OCI-LY1 (cell line): ENCODE results near the gene HDAC9.
A peak's percentile ranks its signal among the peaks of the same experiment; 100 is the strongest.

Experiments
- H2AFZ ChIP-seq: fragments of 200-600 bp; sonication (generic), shearing (Covaris generic); 2 replicates; pipeline ENCODE4 v1.6.0; 2014; ENCODE audit warnings: antibody characterized with exemption, mild to moderate bottlenecking, low read length
- H3F3A ChIP-seq: fragments of 200-600 bp; sonication (generic), shearing (Covaris generic); 2 replicates; pipeline ENCODE4 v1.6.0; 2014; ENCODE audit warnings: mild to moderate bottlenecking, antibody characterized with exemption, low read length, moderate library complexity; ENCODE audit not compliant: insufficient read depth
- H3K27ac ChIP-seq: fragments of 200-600 bp; sonication (generic); 2 replicates; pipeline ENCODE4 v1.5.1; 2014; ENCODE audit warnings: low read length, mixed run types, mild to moderate bottlenecking, low read depth; ENCODE audit not compliant: poor library complexity, severe bottlenecking
- H3K27me3 ChIP-seq: fragments of 200-600 bp; sonication (generic); 2 replicates; pipeline ENCODE4 v1.6.0; 2014; ENCODE audit warnings: antibody characterized with exemption, mild to moderate bottlenecking, low read length, moderate library complexity; ENCODE audit not compliant: insufficient read depth
- H3K36me3 ChIP-seq: fragments of 200-600 bp; sonication (generic); 2 replicates; pipeline ENCODE4 v1.6.1; 2014; ENCODE audit warnings: mild to moderate bottlenecking, antibody characterized with exemption, low read length, moderate library complexity, mixed read lengths; ENCODE audit not compliant: insufficient read depth
- H3K4me1 ChIP-seq: fragments of 200-600 bp; sonication (generic); 2 replicates; pipeline ENCODE4 v1.5.1; 2014; ENCODE audit warnings: mild to moderate bottlenecking, low read length, moderate library complexity; ENCODE audit not compliant: insufficient read depth, severe bottlenecking
- H3K4me2 ChIP-seq: fragments of 200-600 bp; sonication (generic), shearing (Covaris generic); 2 replicates; pipeline ENCODE4 v1.6.1; 2014; ENCODE audit warnings: low read length
- H3K4me3 ChIP-seq: fragments of 200-600 bp; sonication (generic); 2 replicates; pipeline ENCODE4 v1.5.1; 2014; ENCODE audit warnings: low read length, low read depth, mild to moderate bottlenecking, mixed read lengths; ENCODE audit not compliant: poor library complexity, severe bottlenecking
- H3K79me2 ChIP-seq: fragments of 200-600 bp; shearing (Covaris generic); 2 replicates; pipeline ENCODE4 v1.6.1; 2016; ENCODE audit warnings: mixed run types, low read length, mixed read lengths; ENCODE audit not compliant: insufficient read depth
- H3K9ac ChIP-seq: fragments of 200-600 bp; sonication (generic), shearing (Covaris generic); 2 replicates; pipeline ENCODE4 v1.6.1; 2014; ENCODE audit warnings: mild to moderate bottlenecking, low read length, mixed read lengths
- H3K9me2 ChIP-seq: fragments of 200-600 bp; sonication (generic), shearing (Covaris generic); 2 replicates; pipeline ENCODE4 v1.6.1; 2014; ENCODE audit warnings: low read depth, mild to moderate bottlenecking, low read length, mixed read lengths
- H3K9me3 ChIP-seq: fragments of 200-600 bp; shearing (Covaris generic); 2 replicates; pipeline ENCODE4 v1.6.1; 2014; ENCODE audit warnings: low read length, mixed read lengths
- H4K20me1 ChIP-seq: fragments of 200-600 bp; sonication (generic), shearing (Covaris generic); 2 replicates; pipeline ENCODE4 v1.6.0; 2016; ENCODE audit warnings: mild to moderate bottlenecking, low read length; ENCODE audit not compliant: insufficient read depth
- CTCF ChIP-seq: fragments of 200-600 bp; sonication (generic), shearing (Covaris generic); IDR thresholded peaks from 2 replicates; pipeline ENCODE4 v1.5.1; 2017; ENCODE audit warnings: mild to moderate bottlenecking, antibody characterized with exemption, low read length, moderate library complexity, mixed read lengths
- EZH2 ChIP-seq: fragments of 200-600 bp; sonication (generic), shearing (Covaris generic); IDR thresholded peaks from 2 replicates; pipeline ENCODE4 v1.8.0; 2017; ENCODE audit warnings: borderline replicate concordance, mixed run types, mild to moderate bottlenecking, antibody characterized with exemption, low read length, moderate library complexity, mixed read lengths

Gene HDAC9

GRCh38 chr7:18532813-18533212 is 37.3 kb downstream of the HDAC9 start:
- Histone ChIP-seq H3K79me2 (peaks cover 36% of the 10 kb centered on the region; the same call in 1 of the 2 replicates), H3K4me3 (peak overlapping the region; percentile 26), H3K36me3 (no peaks in the 10 kb centered on the region), H4K20me1 (no peaks in the 10 kb centered on the region), H3K4me2 (peak overlapping the region; percentile 62), H3K9ac (peak overlapping the region; percentile 32), H3K27me3 (no peaks in the 10 kb centered on the region), H2AFZ (peak overlapping the region; percentile 5; the same call in 1 of the 2 replicates), H3K27ac (peak overlapping the region; percentile 65), H3K9me2 (no peaks in the 10 kb centered on the region), H3F3A (no peaks in the 10 kb centered on the region; the same call in 1 of the 2 replicates), H3K4me1 (peaks cover 96% of the 10 kb centered on the region), H3K9me3 (no peaks in the 10 kb centered on the region)
- TF ChIP-seq EZH2 (no peak), CTCF (no peak)

GRCh38 chr7:18534481-18534880 is 38.9 kb downstream of the HDAC9 start:
- Histone ChIP-seq H3K79me2 (peaks cover 22% of the 10 kb centered on the region; the same call in 1 of the 2 replicates), H3K4me1 (peaks cover 93% of the 10 kb centered on the region), H3K4me2 (peak overlapping the region; percentile 62; the same call in 1 of the 2 replicates), H3K9me3 (no peaks in the 10 kb centered on the region), H4K20me1 (no peaks in the 10 kb centered on the region), H3K9me2 (no peaks in the 10 kb centered on the region), H3K27me3 (no peaks in the 10 kb centered on the region), H3K4me3 (no peak overlapping the region), H3K9ac (no peak overlapping the region), H3K27ac (peak overlapping the region; percentile 65), H3K36me3 (no peaks in the 10 kb centered on the region), H3F3A (no peaks in the 10 kb centered on the region; the same call in 1 of the 2 replicates), H2AFZ (no peak overlapping the region)
- no peak for TF ChIP-seq EZH2
- no peak for TF ChIP-seq CTCF

- Histone ChIP-seq H3K4me1 (peaks cover 82% of the 10 kb centered on the region), H3K9ac (no peak overlapping the region), H3F3A (no peaks in the 10 kb centered on the region), H3K27me3 (no peaks in the 10 kb centered on the region), H3K9me3 (no peaks in the 10 kb centered on the region), H3K4me2 (peak overlapping the region; percentile 2; the same call in 1 of the 2 replicates), H3K27ac (peak overlapping the region; percentile 59), H2AFZ (no peak overlapping the region), H3K4me3 (no peak overlapping the region), H3K79me2 (peaks cover 22% of the 10 kb centered on the region; the same call in 1 of the 2 replicates), H3K36me3 (no peaks in the 10 kb centered on the region), H3K9me2 (no peaks in the 10 kb centered on the region), H4K20me1 (no peaks in the 10 kb centered on the region)
- no peak for TF ChIP-seq CTCF
Observed at GRCh38 chr7:18535810-18536415, 40.4 kb downstream of the HDAC9 start.
